ENCODE measurements around the gene PIK3AP1. TPM values are rescaled to one million over a fixed set of nuclear protein-coding genes. Genes with fewer than 3 reads are reported as not detected.
A peak's percentile ranks its signal among the peaks of the same experiment; 100 is the strongest.

The PIK3AP1 gene
- total RNA-seq, 4 donors from 2014 or later = 5.8 to 111 (median 13.4) TPM

DNA sequence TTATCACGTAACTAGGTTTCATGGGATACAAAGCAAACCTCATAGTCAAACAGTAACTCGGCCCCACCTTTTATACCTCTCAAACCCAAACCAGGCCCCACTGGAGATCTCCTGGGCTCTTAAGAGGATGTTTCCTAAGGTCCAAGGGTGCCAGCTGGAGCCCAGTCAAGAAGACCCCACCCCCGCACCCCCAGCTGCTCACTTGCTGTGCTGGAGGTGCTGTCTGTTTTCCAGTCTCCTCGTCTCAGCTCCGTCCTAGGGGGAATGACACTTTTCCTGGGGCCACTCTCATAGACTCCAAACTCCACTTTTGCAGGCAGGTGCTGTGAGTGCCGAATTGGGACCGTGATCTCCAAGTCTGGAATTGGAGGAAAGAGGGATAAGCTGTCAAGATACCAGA, 110.8 kb downstream of the PIK3AP1 start:
- peaks cover 0 to 35% (median 4%) of the 10 kb centered on the region in 4 donors for H3K4me1 ChIP-seq
- no peaks in the 10 kb centered on the region for H3K27me3 ChIP-seq
- no peaks in the 10 kb centered on the region for H3K9me3 ChIP-seq
- no peak for DNase-seq
- no peak for TF ChIP-seq CTCF (IDR thresholded peaks at IDR 0.05)
- TF ChIP-seq POLR2A (IDR thresholded peaks at IDR 0.05) = no peak
- no peaks in the 10 kb centered on the region for H3K36me3 ChIP-seq
- H3K27ac ChIP-seq = peak overlapping the region in 2 of 4 donors; percentile 68 to 82
- H3K4me3 ChIP-seq = no peak overlapping the region

GRCh38 chr10:96608805-96609204, 111.5 kb downstream of the PIK3AP1 start:
- peaks cover 0 to 28% (median 4%) of the 10 kb centered on the region in 4 donors for H3K4me1 ChIP-seq
- no peaks in the 10 kb centered on the region for H3K27me3 ChIP-seq
- H3K4me3 ChIP-seq = no peak overlapping the region
- H3K9me3 ChIP-seq = no peaks in the 10 kb centered on the region
- H3K27ac ChIP-seq = no peak overlapping the region
- no peak for DNase-seq
- no peaks in the 10 kb centered on the region for H3K36me3 ChIP-seq
- TF ChIP-seq POLR2A (IDR thresholded peaks at IDR 0.05) (no peak), CTCF (IDR thresholded peaks at IDR 0.05) (no peak)

GRCh38 chr10:96608262-96608661, 112.1 kb downstream of the PIK3AP1 start:
- Histone ChIP-seq H3K9me3 (no peaks in the 10 kb centered on the region), H3K27ac (no peak overlapping the region), H3K4me1 (peaks cover 0 to 24% (median 4%) of the 10 kb centered on the region in 4 donors), H3K27me3 (no peaks in the 10 kb centered on the region), H3K4me3 (no peak overlapping the region), H3K36me3 (no peaks in the 10 kb centered on the region)
- no peak for TF ChIP-seq POLR2A (IDR thresholded peaks at IDR 0.05)
- TF ChIP-seq CTCF (IDR thresholded peaks at IDR 0.05) = no peak
- DNase-seq = no peak

DNA sequence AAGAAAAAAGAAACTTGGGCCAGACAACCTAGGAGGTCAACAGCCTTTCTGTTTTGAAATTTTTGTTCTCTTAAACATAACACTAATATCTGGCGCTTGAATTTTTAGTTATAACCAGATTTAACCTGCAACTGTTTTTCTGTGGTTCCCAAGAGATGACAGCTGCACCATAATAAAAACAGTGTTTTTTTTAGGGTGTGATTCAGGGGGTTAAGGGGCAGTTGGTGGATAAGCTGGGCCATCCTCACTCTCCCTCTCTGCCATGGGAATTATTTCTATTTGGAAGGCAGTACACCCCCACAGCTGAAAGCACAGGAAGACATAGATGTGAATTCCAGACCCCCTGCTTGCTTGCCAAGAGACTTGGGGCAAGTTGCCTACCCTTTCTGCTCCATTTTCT, 113.4 kb downstream of the PIK3AP1 start:
- H3K4me1 ChIP-seq = peaks cover 0 to 17% (median 4%) of the 10 kb centered on the region in 4 donors

GRCh38 chr10:96606216-96606615, 114.1 kb downstream of the PIK3AP1 start:
- Histone ChIP-seq H3K36me3 (no peaks in the 10 kb centered on the region), H3K4me3 (no peak overlapping the region), H3K9me3 (no peaks in the 10 kb centered on the region), H3K27me3 (no peaks in the 10 kb centered on the region), H3K4me1 (peaks cover 0 to 10% (median 4%) of the 10 kb centered on the region in 4 donors), H3K27ac (no peak overlapping the region)
- DNase-seq = no peak
- TF ChIP-seq POLR2A (IDR thresholded peaks at IDR 0.05) = no peak
- TF ChIP-seq CTCF (IDR thresholded peaks at IDR 0.05) = no peak

More for the DNA sequence above, 113.4 kb downstream of the PIK3AP1 start:
- Histone ChIP-seq H3K36me3 (no peaks in the 10 kb centered on the region), H3K27me3 (no peaks in the 10 kb centered on the region), H3K9me3 (no peaks in the 10 kb centered on the region), H3K4me3 (no peak overlapping the region), H3K27ac (no peak overlapping the region)
- no peak for TF ChIP-seq POLR2A (IDR thresholded peaks at IDR 0.05)
- TF ChIP-seq CTCF (IDR thresholded peaks at IDR 0.05) = no peak
- DNase-seq = no peak

DNA sequence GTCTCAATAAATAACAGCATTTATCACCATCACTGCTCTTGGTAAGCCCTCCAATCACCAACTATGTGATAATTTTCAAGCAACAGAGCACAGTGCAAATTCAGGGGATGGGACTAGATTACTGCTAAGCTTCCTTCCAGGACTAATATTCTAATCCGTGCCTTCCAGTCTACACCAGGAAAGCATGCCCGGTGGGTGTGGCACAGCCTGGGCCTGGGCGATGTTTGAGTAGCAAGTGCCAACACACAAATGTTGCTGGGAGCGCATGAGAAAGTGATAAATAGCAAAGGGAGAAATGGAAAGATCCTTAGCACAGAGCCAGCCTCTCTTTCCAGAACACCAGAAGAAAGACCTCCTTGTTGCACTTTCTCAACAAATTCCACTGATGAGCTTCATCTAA, 120.0 kb downstream of the PIK3AP1 start:
- H3K27me3 ChIP-seq = no peaks in the 10 kb centered on the region
- H3K27ac ChIP-seq = no peak overlapping the region
- TF ChIP-seq POLR2A (IDR thresholded peaks at IDR 0.05) = no peak
- no peak for TF ChIP-seq CTCF (IDR thresholded peaks at IDR 0.05)
- no peaks in the 10 kb centered on the region for H3K36me3 ChIP-seq
- no peak overlapping the region for H3K4me3 ChIP-seq
- peaks cover 0 to 20% (median 0%) of the 10 kb centered on the region in 4 donors for H3K4me1 ChIP-seq
- no peaks in the 10 kb centered on the region for H3K9me3 ChIP-seq
- no peak for DNase-seq
